CD14-positive monocyte (primary cell): ENCODE data around the gene RPS19. TPM values are rescaled to one million over a fixed set of nuclear protein-coding genes. Genes with fewer than 3 reads are reported as not detected.

Source experiments
- DNase-seq, 3 donors: peaks; one replicate each; pipeline ENCODE4 v3.0.0-alpha.2; 2011 to 2022
- H2AFZ ChIP-seq: 2 replicates; pipeline ENCODE4 v1.6.0; 2012; ENCODE audit warnings: mild to moderate bottlenecking, low read depth, low read length, inconsistent platforms; ENCODE audit not compliant: insufficient read depth, poor library complexity, severe bottlenecking
- H3K27ac ChIP-seq, 2 donors: 1 replicate in 1 of 2; 2 replicates in 1 of 2; pipeline ENCODE4 v1.5.1; 2012 to 2013; ENCODE audit warnings: low read length in 2 of 2, control low read depth in 1 of 2, inconsistent platforms in 1 of 2, low read depth in 1 of 2, mild to moderate bottlenecking in 1 of 2
- H3K27me3 ChIP-seq, 2 donors: one replicate each; pipeline versions ENCODE4 v1.6.0 to v1.6.1; 2011 to 2013; ENCODE audit warnings: low read length in 2 of 2; ENCODE audit not compliant: control insufficient read depth in 2 of 2, insufficient read depth in 2 of 2
- H3K36me3 ChIP-seq, 2 donors: replicated peaks in 1 of 2; 1 replicate in 1 of 2; 2 replicates in 1 of 2; pipeline versions ENCODE4 v1.5.1 to v1.6.1; 2012 to 2013; ENCODE audit warnings: low read length in 2 of 2, control low read depth in 1 of 2, inconsistent platforms in 1 of 2, mild to moderate bottlenecking in 1 of 2; ENCODE audit not compliant: insufficient read depth in 2 of 2, control insufficient read depth in 1 of 2
- H3K4me1 ChIP-seq, 2 donors: 1 replicate in 1 of 2; 2 replicates in 1 of 2; pipeline versions ENCODE4 v1.5.1 to v1.6.1; 2012 to 2013; ENCODE audit warnings: low read length in 2 of 2, control low read depth in 1 of 2, inconsistent platforms in 1 of 2, mild to moderate bottlenecking in 1 of 2, moderate library complexity in 1 of 2; ENCODE audit not compliant: insufficient read depth in 2 of 2, control insufficient read depth in 1 of 2
- H3K4me2 ChIP-seq: replicated peaks from 2 replicates; pipeline ENCODE3; 2012; ENCODE audit warnings: low read length, moderate library complexity, mild to moderate bottlenecking; ENCODE audit not compliant: poor library complexity, severe bottlenecking; ENCODE audit errors: extremely low read depth
- H3K4me3 ChIP-seq, 3 experiments: fragments of 200-600 bp in 1 of 3; sonication (generic) in 1 of 3; replicated peaks in 1 of 3; 1 replicate in 2 of 3; 2 replicates in 1 of 3; pipeline ENCODE4 v1.5.1; 2011 to 2013; ENCODE audit warnings: low read length in 3 of 3, mild to moderate bottlenecking in 3 of 3, control low read depth in 2 of 3, low read depth in 2 of 3, inconsistent platforms in 1 of 3, moderate library complexity in 1 of 3
- H3K79me2 ChIP-seq: 2 replicates; pipeline ENCODE4 v1.6.0; 2012; ENCODE audit warnings: mild to moderate bottlenecking, control low read depth, inconsistent platforms, low read length, moderate library complexity; ENCODE audit not compliant: insufficient read depth
- H3K9ac ChIP-seq: 2 replicates; pipeline ENCODE4 v1.6.0; 2017; ENCODE audit warnings: low read length, mild to moderate bottlenecking; ENCODE audit not compliant: insufficient read depth, poor library complexity, severe bottlenecking
- H3K9me3 ChIP-seq, 2 donors: replicated peaks in 1 of 2; 1 replicate in 1 of 2; 2 replicates in 1 of 2; pipeline versions ENCODE4 v1.5.1 to v1.6.1; 2012 to 2013; ENCODE audit warnings: low read length in 2 of 2, control low read depth in 1 of 2; ENCODE audit not compliant: control insufficient read depth in 1 of 2, insufficient read depth in 1 of 2
- H4K20me1 ChIP-seq: 2 replicates; pipeline ENCODE4 v1.6.0; 2012; ENCODE audit warnings: mild to moderate bottlenecking, low read length, control low read depth, moderate library complexity; ENCODE audit not compliant: insufficient read depth
- H3K27ac Mint-ChIP-seq, 7 donors: one replicate each; pipeline ENCODE4 v1.8.0; 2020; ENCODE audit warnings: mild to moderate bottlenecking in 7 of 7, mixed read lengths in 7 of 7, moderate library complexity in 6 of 7, inconsistent platforms in 2 of 7
- H3K27me3 Mint-ChIP-seq, 3 donors: one replicate each; pipeline ENCODE4 v1.8.0; 2021 to 2022; ENCODE audit warnings: low read depth in 3 of 3, mild to moderate bottlenecking in 3 of 3, mixed read lengths in 3 of 3, moderate library complexity in 3 of 3, inconsistent platforms in 1 of 3
- H3K36me3 Mint-ChIP-seq, 2 donors: one replicate each; pipeline ENCODE4 v1.8.0; 2020; ENCODE audit warnings: mixed read lengths in 2 of 2, inconsistent platforms in 1 of 2, mild to moderate bottlenecking in 1 of 2
- H3K4me1 Mint-ChIP-seq: one replicate; pipeline ENCODE4 v1.8.0; 2020; ENCODE audit warnings: mild to moderate bottlenecking, mixed read lengths
- H3K4me3 Mint-ChIP-seq, 2 donors: one replicate each; pipeline ENCODE4 v1.8.0; 2020; ENCODE audit warnings: mild to moderate bottlenecking in 2 of 2, mixed read lengths in 2 of 2, moderate library complexity in 1 of 2
- H3K9me3 Mint-ChIP-seq, 7 donors: one replicate each; pipeline ENCODE4 v1.8.0; 2020 to 2022; ENCODE audit warnings: mixed read lengths in 7 of 7, mild to moderate bottlenecking in 6 of 7, moderate library complexity in 6 of 7, inconsistent platforms in 2 of 7
- WGBS: methylation state at CpG from one replicate; pipeline ENCODE4 v1.1.5; 2013; ENCODE audit warnings: missing lambda C conversion rate; ENCODE audit not compliant: insufficient coverage; 5-methylcytosine and 5-hydroxymethylcytosine counted together
- intact Hi-C, 2 donors: fragments of 100-400 bp; cut with micrococcal nuclease; formaldehyde crosslinking; loops; one replicate each; pipeline versions ENCODE4 v1.15.0 to v1.15.1; 2023
- polyA plus RNA-seq, 3 donors: library from polyadenylated mRNA; depleted of rRNA in 1 of 3; unstranded in 2 of 3; stranded (reverse) in 1 of 3; fragments of 300-500 nt in 2 of 3; fragments of >200 nt in 1 of 3; fragmentation: Illumina TruSeq in 2 of 3; gene quantifications; 1 replicate in 2 of 3; 2 replicates in 1 of 3; pipeline ENCODE4 v1.2.3, GENCODE V29; 2012 to 2021
- TF ChIP-seq, protein P1 (sequence below): fragments of 200-600 bp; IDR thresholded peaks from one replicate; pipeline ENCODE4 v1.8.0; 2022; ENCODE audit warnings: antibody characterized with exemption, mild to moderate bottlenecking

RPS19 gene
- polyA plus RNA-seq, 3 donors = 1,234 to 2,117 (median 1,424) TPM

DNA sequence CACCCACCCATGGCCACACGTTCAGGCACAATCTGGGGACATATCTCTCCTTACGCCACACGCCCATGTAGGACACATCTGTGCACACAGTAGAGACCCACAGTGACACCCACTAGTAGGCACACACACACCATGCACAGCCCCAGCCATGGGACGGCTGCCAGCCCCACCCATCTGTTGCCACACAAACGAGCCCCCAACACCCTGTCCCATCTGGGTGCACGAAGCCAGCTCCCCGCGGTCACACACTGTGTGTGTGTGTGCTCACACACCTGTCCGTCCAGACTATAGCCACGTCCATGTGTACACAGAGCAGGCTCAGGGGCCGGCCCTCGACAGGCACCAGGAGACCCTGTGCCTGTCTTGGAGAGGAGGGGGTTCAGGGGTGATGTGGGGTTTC lies 57.6 kb downstream of the RPS19 start:
- Mint-ChIP-seq H3K4me1 (peaks cover 8% of the 10 kb centered on the region), H3K9me3 (peaks cover 0 to 10% (median 6%) of the 10 kb centered on the region in 7 donors), H3K36me3 (peaks cover 0 to 9% of the 10 kb centered on the region in 2 donors), H3K4me3 (no peak overlapping the region), H3K27ac (no peak overlapping the region), H3K27me3 (peaks cover 0 to 36% (median 24%) of the 10 kb centered on the region in 3 donors)
- Histone ChIP-seq H3K9me3 (peaks cover 0 to 11% of the 10 kb centered on the region in 2 donors), H3K4me1 (no peaks in the 10 kb centered on the region), H4K20me1 (peaks cover 5% of the 10 kb centered on the region), H3K27ac (no peak overlapping the region), H3K79me2 (no peaks in the 10 kb centered on the region), H3K4me3 (no peak overlapping the region), H3K9ac (no peak overlapping the region), H3K4me2 (no peak overlapping the region), H2AFZ (no peak overlapping the region), H3K27me3 (peaks cover 36 to 73% of the 10 kb centered on the region in 2 donors), H3K36me3 (no peaks in the 10 kb centered on the region)
- intact Hi-C loops = no loop called here
- no peak for DNase-seq
- WGBS = 70% methylated on average over 4 of the region's 12 CpGs
- TF ChIP-seq, protein P1, sequence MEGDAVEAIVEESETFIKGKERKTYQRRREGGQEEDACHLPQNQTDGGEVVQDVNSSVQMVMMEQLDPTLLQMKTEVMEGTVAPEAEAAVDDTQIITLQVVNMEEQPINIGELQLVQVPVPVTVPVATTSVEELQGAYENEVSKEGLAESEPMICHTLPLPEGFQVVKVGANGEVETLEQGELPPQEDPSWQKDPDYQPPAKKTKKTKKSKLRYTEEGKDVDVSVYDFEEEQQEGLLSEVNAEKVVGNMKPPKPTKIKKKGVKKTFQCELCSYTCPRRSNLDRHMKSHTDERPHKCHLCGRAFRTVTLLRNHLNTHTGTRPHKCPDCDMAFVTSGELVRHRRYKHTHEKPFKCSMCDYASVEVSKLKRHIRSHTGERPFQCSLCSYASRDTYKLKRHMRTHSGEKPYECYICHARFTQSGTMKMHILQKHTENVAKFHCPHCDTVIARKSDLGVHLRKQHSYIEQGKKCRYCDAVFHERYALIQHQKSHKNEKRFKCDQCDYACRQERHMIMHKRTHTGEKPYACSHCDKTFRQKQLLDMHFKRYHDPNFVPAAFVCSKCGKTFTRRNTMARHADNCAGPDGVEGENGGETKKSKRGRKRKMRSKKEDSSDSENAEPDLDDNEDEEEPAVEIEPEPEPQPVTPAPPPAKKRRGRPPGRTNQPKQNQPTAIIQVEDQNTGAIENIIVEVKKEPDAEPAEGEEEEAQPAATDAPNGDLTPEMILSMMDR = no peak

DNA sequence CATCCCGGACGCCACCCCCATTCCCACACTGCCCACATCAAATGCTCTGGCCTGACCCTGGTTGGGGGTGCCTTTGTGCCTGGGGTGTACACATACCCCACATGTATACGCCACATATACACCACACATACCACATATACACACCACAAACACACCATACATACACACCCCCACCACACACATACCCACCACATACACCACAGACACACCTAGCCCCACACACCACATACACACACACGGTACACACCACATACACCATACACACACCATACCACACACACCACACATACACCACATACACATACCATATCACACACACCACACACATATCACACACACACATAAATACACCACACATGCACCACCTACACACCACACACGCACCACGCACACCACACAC lies 58.0 kb downstream of the RPS19 start:
- Histone ChIP-seq H3K27ac (no peak overlapping the region), H3K4me3 (no peak overlapping the region)

More for the DNA sequence above, 58.0 kb downstream of the RPS19 start:
- DNase-seq = no peak
- Histone ChIP-seq H3K36me3 (no peaks in the 10 kb centered on the region), H3K9me3 (peaks cover 0 to 11% of the 10 kb centered on the region in 2 donors), H3K27me3 (peaks cover 40 to 73% of the 10 kb centered on the region in 2 donors), H3K9ac (no peak overlapping the region), H4K20me1 (peaks cover 5% of the 10 kb centered on the region), H3K4me2 (no peak overlapping the region), H3K79me2 (no peaks in the 10 kb centered on the region), H2AFZ (no peak overlapping the region), H3K4me1 (no peaks in the 10 kb centered on the region)
- Mint-ChIP-seq H3K27ac (no peak overlapping the region), H3K36me3 (peaks cover 0 to 11% of the 10 kb centered on the region in 2 donors), H3K27me3 (peaks cover 0 to 35% (median 26%) of the 10 kb centered on the region in 3 donors), H3K9me3 (peaks cover 0 to 10% (median 6%) of the 10 kb centered on the region in 7 donors), H3K4me3 (no peak overlapping the region), H3K4me1 (peaks cover 8% of the 10 kb centered on the region)
- intact Hi-C loops = no loop called here
- TF ChIP-seq, protein P1 = no peak
- WGBS = 82% methylated on average over 6 of the region's 6 CpGs
